ENCODE measurements around the gene NLRP3. TPM values are rescaled to one million over a fixed set of nuclear protein-coding genes. Genes with fewer than 3 reads are reported as not detected.

Gene NLRP3
- total RNA-seq, 1 experiment from 2014 or later, result not detected

DNA sequence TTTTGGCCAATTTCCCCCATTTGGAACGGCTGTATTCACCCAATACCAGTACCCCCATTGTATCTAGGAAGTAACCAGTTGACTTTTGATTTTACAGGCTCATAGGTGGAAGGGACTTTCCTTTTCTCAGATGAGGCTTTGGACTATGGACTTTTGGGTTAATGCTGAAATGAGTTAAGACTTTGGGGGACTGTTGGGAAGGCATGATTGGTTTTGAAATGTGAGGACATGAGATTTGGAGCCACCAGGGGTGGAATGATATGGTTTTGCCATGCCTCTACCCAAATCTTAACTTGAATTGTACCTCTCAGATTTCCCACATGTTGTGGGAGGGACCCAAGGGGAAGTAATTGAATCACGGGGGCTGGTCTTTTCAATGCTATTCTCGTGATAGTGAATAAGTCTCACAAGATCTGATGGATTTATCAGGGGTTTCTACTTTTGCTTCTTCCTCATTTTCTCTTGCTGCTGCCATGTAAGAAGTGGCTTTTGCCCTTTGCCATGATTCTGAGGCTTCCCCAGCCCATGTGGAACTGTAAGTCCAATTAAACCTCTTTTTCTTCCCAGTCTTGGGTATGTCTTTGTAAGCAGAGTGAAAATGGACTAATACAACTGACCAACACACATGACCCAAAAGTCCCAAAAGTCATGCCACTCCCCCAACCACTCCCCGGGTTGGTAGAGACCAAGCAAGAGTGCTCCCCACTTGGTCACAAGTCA is 48.9 kb upstream of the NLRP3 start:
- H3K79me2 ChIP-seq (ENCODE audit: insufficient read depth, low read length), result no peaks in the 10 kb centered on the region
- Mint-ChIP-seq H3K4me3 (no peak overlapping the region), H3K9me3 (peaks cover 39 to 40% of the 10 kb centered on the region in 2 experiments), H3K4me1 (peaks cover 26 to 27% of the 10 kb centered on the region in 2 experiments), H3K36me3 (ENCODE audit: insufficient read depth in 1 of 3, low read depth in 3 of 3) (peaks cover 20 to 25% (median 25%) of the 10 kb centered on the region in 3 experiments), H3K27ac (no peak overlapping the region), H3K27me3 (ENCODE audit: low read depth) (peaks cover 24% of the 10 kb centered on the region)
- H3K23me2 ChIP-seq (ENCODE audit: insufficient read length, low read depth, low read length, poor library complexity, severe bottlenecking), result no peaks in the 10 kb centered on the region
- no peak overlapping the region for H3K14ac ChIP-seq (ENCODE audit: insufficient read depth, low read length)
- H4K91ac ChIP-seq (ENCODE audit: insufficient read length, low read depth, low read length), result no peak overlapping the region
- H2BK5ac ChIP-seq (ENCODE audit: insufficient read length, low read length), result no peak overlapping the region
- H2AK5ac ChIP-seq (ENCODE audit: insufficient read length, low read length), result no peak overlapping the region
- H2BK15ac ChIP-seq (ENCODE audit: low read depth, low read length), result no peak overlapping the region
- H3K9ac ChIP-seq (ENCODE audit: extremely low read depth, insufficient read length, low read length), result no peak overlapping the region
- H3K56ac ChIP-seq (ENCODE audit: insufficient read length, low read depth, low read length), result no peak overlapping the region
- H3K18ac ChIP-seq (ENCODE audit: insufficient read length, low read depth, low read length), result no peak overlapping the region
- H4K8ac ChIP-seq (replicated peaks; ENCODE audit: insufficient read length, low read depth, low read length), result no peak overlapping the region
- H4K20me1 ChIP-seq (ENCODE audit: control insufficient read depth, insufficient read depth, insufficient read length), result no peaks in the 10 kb centered on the region
- no peak overlapping the region for H3K27ac ChIP-seq (ENCODE audit: insufficient read length, low read depth, low read length)
- no peak overlapping the region for H2BK120ac ChIP-seq (ENCODE audit: low read depth, low read length, poor library complexity, severe bottlenecking)
- no peak overlapping the region for H3K4ac ChIP-seq (ENCODE audit: low read depth, low read length)
- H4K5ac ChIP-seq (ENCODE audit: insufficient read length, low read depth, low read length), result no peak overlapping the region
- H3K4me1 ChIP-seq (ENCODE audit: insufficient read depth, low read length), result peaks cover 5% of the 10 kb centered on the region; the same call in 1 of the 2 replicates
- no peak for DNase-seq
- H2BK12ac ChIP-seq (ENCODE audit: insufficient read length, low read depth, low read length), result no peak overlapping the region
- peaks cover 7% of the 10 kb centered on the region for H3K9me3 ChIP-seq (ENCODE audit: control insufficient read depth, low read depth, low read length)
- TF ChIP-seq, protein P1, sequence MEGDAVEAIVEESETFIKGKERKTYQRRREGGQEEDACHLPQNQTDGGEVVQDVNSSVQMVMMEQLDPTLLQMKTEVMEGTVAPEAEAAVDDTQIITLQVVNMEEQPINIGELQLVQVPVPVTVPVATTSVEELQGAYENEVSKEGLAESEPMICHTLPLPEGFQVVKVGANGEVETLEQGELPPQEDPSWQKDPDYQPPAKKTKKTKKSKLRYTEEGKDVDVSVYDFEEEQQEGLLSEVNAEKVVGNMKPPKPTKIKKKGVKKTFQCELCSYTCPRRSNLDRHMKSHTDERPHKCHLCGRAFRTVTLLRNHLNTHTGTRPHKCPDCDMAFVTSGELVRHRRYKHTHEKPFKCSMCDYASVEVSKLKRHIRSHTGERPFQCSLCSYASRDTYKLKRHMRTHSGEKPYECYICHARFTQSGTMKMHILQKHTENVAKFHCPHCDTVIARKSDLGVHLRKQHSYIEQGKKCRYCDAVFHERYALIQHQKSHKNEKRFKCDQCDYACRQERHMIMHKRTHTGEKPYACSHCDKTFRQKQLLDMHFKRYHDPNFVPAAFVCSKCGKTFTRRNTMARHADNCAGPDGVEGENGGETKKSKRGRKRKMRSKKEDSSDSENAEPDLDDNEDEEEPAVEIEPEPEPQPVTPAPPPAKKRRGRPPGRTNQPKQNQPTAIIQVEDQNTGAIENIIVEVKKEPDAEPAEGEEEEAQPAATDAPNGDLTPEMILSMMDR (conservative IDR thresholded peaks at IDR 0.05), result no peak
- H3K79me1 ChIP-seq (ENCODE audit: insufficient read depth, low read depth, low read length, poor library complexity, severe bottlenecking), result no peaks in the 10 kb centered on the region
- H2BK20ac ChIP-seq (ENCODE audit: low read depth, low read length, poor library complexity, severe bottlenecking), result no peak overlapping the region
- H3K27me3 ChIP-seq (ENCODE audit: insufficient read depth, low read length), result no peaks in the 10 kb centered on the region
- no CpG with 5 or more reads among the region's 4 CpGs for WGBS (ENCODE audit: extremely low coverage, insufficient read length, low lambda C conversion rate)
- no peak overlapping the region for H3K4me2 ChIP-seq (ENCODE audit: insufficient read depth, insufficient read length, low read length)
- no peak overlapping the region for H3T11ph ChIP-seq (ENCODE audit: low read length)
- H3K23ac ChIP-seq (ENCODE audit: insufficient read length, low read depth, low read length), result no peak overlapping the region
- H2AFZ ChIP-seq (ENCODE audit: low read length), result no peak overlapping the region

Measured in H9 (cell line).